ENCODE results near the gene NUP210L. TPM values are rescaled to one million over a fixed set of nuclear protein-coding genes. Genes with fewer than 3 reads are reported as not detected.

NUP210L gene
- total and polyA plus RNA-seq, 2 donors (not counting 3 experiments of a cell fraction or from before 2014, with no cell fraction given): 0.01 to 0.07 TPM

- TF ChIP-seq GATA2 (IDR thresholded peaks at IDR 0.05; ENCODE audit: insufficient read depth, insufficient read length, low read depth, low read length) (no peak), POLR2AphosphoS5 (IDR thresholded peaks at IDR 0.05; ENCODE audit: insufficient read depth, low read depth, low read length) (no peak), FOS (IDR thresholded peaks at IDR 0.05; ENCODE audit: borderline replicate concordance, insufficient read depth, low read length) (no peak)
- peaks cover 6 to 34% of the 10 kb centered on the region in 2 experiments for H3K36me3 ChIP-seq (ENCODE audit: control insufficient read depth in 2 of 2, extremely low read depth in 1 of 2, insufficient read depth in 2 of 2, low read length in 2 of 2)
- dilution Hi-C loops (cut with MboI; ENCODE audit: extremely low pct_ligation_motif_present, low sequenced_read_pairs): no loop called here
- no TSS peak for BruUV-seq (replicated peaks)
- FAIRE-seq (no peak), DNase-seq (ENCODE audit: low read depth, low spot score) (no peak)
- H3K9me1 ChIP-seq (replicated peaks; ENCODE audit: control insufficient read depth, extremely low read depth, insufficient read depth, low read length): no peaks in the 10 kb centered on the region
- H3K4me1 ChIP-seq (ENCODE audit: control insufficient read depth, extremely low read depth, insufficient read depth, low read length): peaks cover 15% of the 10 kb centered on the region
- H3K4me3 ChIP-seq (replicated peaks in 1 of 3; ENCODE audit: insufficient read depth in 1 of 3, low read depth in 1 of 3, low read length in 3 of 3): no peak overlapping the region
- peaks cover 34% of the 10 kb centered on the region for H3K79me2 ChIP-seq (ENCODE audit: control insufficient read depth, insufficient read depth, low read length)
- POLR2A ChIA-PET: interaction anchor here (1.1 kb wide), 1 partner anchor 9 kb away, joined by 3 read pairs; the partner anchor contains the start of gene SLC39A1
- no peaks in the 10 kb centered on the region for H3K9me3 ChIP-seq (replicated peaks; ENCODE audit: control insufficient read depth, insufficient read depth, low read length)
- no peak overlapping the region for H3K4me2 ChIP-seq (ENCODE audit: insufficient read depth, low read length)
- no peak overlapping the region for H3K9ac ChIP-seq (replicated peaks; ENCODE audit: extremely low read depth, insufficient read depth, low read length)
- CTCF ChIA-PET: no interaction called here
- intact Hi-C loops (cut with micrococcal nuclease): no loop called here
- H3K27ac ChIP-seq (ENCODE audit: insufficient read depth, low read depth, low read length): no peak overlapping the region
- H2AFZ ChIP-seq (ENCODE audit: low read depth, low read length): no peak overlapping the region
- H4K20me1 ChIP-seq (replicated peaks; ENCODE audit: control insufficient read depth, extremely low read depth, insufficient read depth, low read length): no peaks in the 10 kb centered on the region
- no peaks in the 10 kb centered on the region for H3K27me3 ChIP-seq (ENCODE audit: control insufficient read depth in 2 of 2, insufficient read depth in 2 of 2, low read length in 2 of 2)
Measured at GRCh38 chr1:153953859-153954365, 201.0 kb downstream of the NUP210L start.

- peaks cover 22% of the 10 kb centered on the region for H3K79me2 ChIP-seq (ENCODE audit: control insufficient read depth, insufficient read depth, low read length)
- DNase-seq (ENCODE audit: low read depth, low spot score) (no peak), FAIRE-seq (no peak)
- H3K9me1 ChIP-seq (replicated peaks; ENCODE audit: control insufficient read depth, extremely low read depth, insufficient read depth, low read length): no peaks in the 10 kb centered on the region
- peaks cover 6 to 50% of the 10 kb centered on the region in 2 experiments for H3K36me3 ChIP-seq (ENCODE audit: control insufficient read depth in 2 of 2, extremely low read depth in 1 of 2, insufficient read depth in 2 of 2, low read length in 2 of 2)
- POLR2A ChIA-PET: no interaction called here
- BruUV-seq (replicated peaks): TSS peak; percentile 12
- CTCF ChIA-PET: no interaction called here
- H3K27me3 ChIP-seq (ENCODE audit: control insufficient read depth in 2 of 2, insufficient read depth in 2 of 2, low read length in 2 of 2): no peaks in the 10 kb centered on the region
- peaks cover 3% of the 10 kb centered on the region for H3K4me1 ChIP-seq (ENCODE audit: control insufficient read depth, extremely low read depth, insufficient read depth, low read length)
- no peak overlapping the region for H2AFZ ChIP-seq (ENCODE audit: low read depth, low read length)
- no peak overlapping the region for H3K27ac ChIP-seq (ENCODE audit: insufficient read depth, low read depth, low read length)
- dilution Hi-C loops (cut with MboI; ENCODE audit: extremely low pct_ligation_motif_present, low sequenced_read_pairs) (no loop called here), intact Hi-C loops (cut with micrococcal nuclease) (no loop called here)
- no peak overlapping the region for H3K4me3 ChIP-seq (replicated peaks in 1 of 3; ENCODE audit: insufficient read depth in 1 of 3, low read depth in 1 of 3, low read length in 3 of 3)
- H3K4me2 ChIP-seq (ENCODE audit: insufficient read depth, low read length): no peak overlapping the region
- no peak overlapping the region for H3K9ac ChIP-seq (replicated peaks; ENCODE audit: extremely low read depth, insufficient read depth, low read length)
- TF ChIP-seq EZH2 (IDR thresholded peaks at IDR 0.05; ENCODE audit: borderline replicate concordance, low read depth, low read length, severe bottlenecking) (no peak), JUN (IDR thresholded peaks at IDR 0.05; ENCODE audit: borderline replicate concordance, insufficient read depth, insufficient read length, low read depth) (no peak), CTCF (IDR thresholded peaks at IDR 0.05; ENCODE audit: extremely low read depth in 1 of 2, insufficient read depth in 1 of 2, low read depth in 1 of 2, low read length in 2 of 2) (no peak), GATA2 (IDR thresholded peaks at IDR 0.05; ENCODE audit: insufficient read depth, insufficient read length, low read depth, low read length) (no peak), POLR2AphosphoS5 (IDR thresholded peaks at IDR 0.05; ENCODE audit: insufficient read depth, low read depth, low read length) (no peak), POLR2A (IDR thresholded peaks at IDR 0.05; ENCODE audit: low read depth, low read length) (no peak), MAX (IDR thresholded peaks at IDR 0.05; ENCODE audit: insufficient read depth, insufficient read length) (no peak), MYC (IDR thresholded peaks at IDR 0.05; ENCODE audit: low read depth, low read length) (no peak), FOS (IDR thresholded peaks at IDR 0.05; ENCODE audit: borderline replicate concordance, insufficient read depth, low read length) (no peak)
- H3K9me3 ChIP-seq (replicated peaks; ENCODE audit: control insufficient read depth, insufficient read depth, low read length): no peaks in the 10 kb centered on the region
- no peaks in the 10 kb centered on the region for H4K20me1 ChIP-seq (replicated peaks; ENCODE audit: control insufficient read depth, extremely low read depth, insufficient read depth, low read length)
Measured at GRCh38 chr1:153951801-153952200, 203.1 kb downstream of the NUP210L start.

All from endothelial cell of umbilical vein (primary cell).